Smooth muscle cell (in vitro differentiated cells): Measurements from ENCODE around the gene FNDC10. TPM values are rescaled to one million over a fixed set of nuclear protein-coding genes. Genes with fewer than 3 reads are reported as not detected.
A peak's percentile ranks its signal among the peaks of the same experiment; 100 is the strongest.
"Not testable (repeated sequence)": the region's sequence is repeated elsewhere in the genome, so short reads cannot be mapped to it uniquely, and the experiment has no call there.

Experiments used
- DNase-seq: peaks from one replicate; lab custom pipeline; 2025; ENCODE audit not compliant: unreplicated experiment; lab: John Stamatoyannopoulos, UW
- H2AFZ ChIP-seq: fragments of 200-600 bp; sonication (generic); 2 replicates; pipeline ENCODE4 v1.6.0; 2016; ENCODE audit warnings: antibody characterized with exemption, low read depth, mild to moderate bottlenecking
- H3F3A ChIP-seq: fragments of 200-600 bp; sonication (generic); 2 replicates; pipeline ENCODE4 v1.6.0; 2017; ENCODE audit warnings: antibody characterized with exemption, low read depth
- H3K27ac ChIP-seq: fragments of 200-600 bp; sonication (generic); 2 replicates; pipeline ENCODE4 v1.5.1; 2016; ENCODE audit warnings: low read depth, mild to moderate bottlenecking
- H3K27me3 ChIP-seq: fragments of 200-600 bp; sonication (generic); 2 replicates; pipeline ENCODE4 v1.6.1; 2016; ENCODE audit warnings: low read depth, mild to moderate bottlenecking
- H3K36me3 ChIP-seq: fragments of 200-600 bp; sonication (generic); 2 replicates; pipeline ENCODE4 v1.5.1; 2016; ENCODE audit warnings: low read depth
- H3K4me1 ChIP-seq: fragments of 200-600 bp; sonication (generic); 2 replicates; pipeline ENCODE4 v1.5.1; 2016; ENCODE audit warnings: low read depth
- H3K4me2 ChIP-seq: fragments of 200-600 bp; sonication (generic); 2 replicates; pipeline ENCODE4 v1.6.0; 2016; ENCODE audit warnings: mild to moderate bottlenecking
- H3K4me3 ChIP-seq: fragments of 200-600 bp; sonication (generic); 2 replicates; pipeline ENCODE4 v1.5.1; 2016; ENCODE audit warnings: mild to moderate bottlenecking
- H3K79me2 ChIP-seq: fragments of 200-600 bp; sonication (generic); 2 replicates; pipeline ENCODE4 v1.6.0; 2016; ENCODE audit warnings: low read depth, mild to moderate bottlenecking
- H3K9ac ChIP-seq: fragments of 200-600 bp; sonication (generic); 2 replicates; pipeline ENCODE4 v1.6.0; 2016; ENCODE audit warnings: low read depth
- H3K9me3 ChIP-seq: fragments of 200-600 bp; sonication (generic); replicated peaks from 2 replicates; pipeline ENCODE4 v1.5.1; 2016; ENCODE audit warnings: low read depth
- H4K20me1 ChIP-seq: fragments of 200-600 bp; sonication (generic); 2 replicates; pipeline ENCODE4 v1.6.0; 2016; ENCODE audit warnings: low read depth
- WGBS: methylation state at CpG from one replicate; pipeline ENCODE4 v1.1.7; 2016; ENCODE audit warnings: low lambda C conversion rate; 5-methylcytosine and 5-hydroxymethylcytosine counted together
- polyA plus RNA-seq: library from polyadenylated mRNA; unstranded; fragments of >200 nt; fragmentation: Nextera tagmentation; extraction: Ambion mirVana; gene quantifications from 2 replicates; pipeline ENCODE4 v1.2.1, GENCODE V29; 2016
- total RNA-seq: library from RNA; depleted of rRNA; stranded (reverse); fragments of >200 nt; gene quantifications from 2 replicates; pipeline ENCODE4 v1.2.3, GENCODE V29; 2014
- TF ChIP-seq, protein P1 (sequence below): fragments of 200-600 bp; sonication (generic); IDR thresholded peaks from 2 replicates; pipeline ENCODE4 v1.5.1; 2017; ENCODE audit warnings: borderline replicate concordance, mild to moderate bottlenecking, antibody characterized with exemption; ENCODE audit not compliant: insufficient read depth, poor library complexity, severe bottlenecking

Gene FNDC10
- total RNA-seq (3.3 and 9.1 TPM in 2 replicates), polyA plus RNA-seq (14.2 and 22.5 TPM in 2 replicates)

DNA sequence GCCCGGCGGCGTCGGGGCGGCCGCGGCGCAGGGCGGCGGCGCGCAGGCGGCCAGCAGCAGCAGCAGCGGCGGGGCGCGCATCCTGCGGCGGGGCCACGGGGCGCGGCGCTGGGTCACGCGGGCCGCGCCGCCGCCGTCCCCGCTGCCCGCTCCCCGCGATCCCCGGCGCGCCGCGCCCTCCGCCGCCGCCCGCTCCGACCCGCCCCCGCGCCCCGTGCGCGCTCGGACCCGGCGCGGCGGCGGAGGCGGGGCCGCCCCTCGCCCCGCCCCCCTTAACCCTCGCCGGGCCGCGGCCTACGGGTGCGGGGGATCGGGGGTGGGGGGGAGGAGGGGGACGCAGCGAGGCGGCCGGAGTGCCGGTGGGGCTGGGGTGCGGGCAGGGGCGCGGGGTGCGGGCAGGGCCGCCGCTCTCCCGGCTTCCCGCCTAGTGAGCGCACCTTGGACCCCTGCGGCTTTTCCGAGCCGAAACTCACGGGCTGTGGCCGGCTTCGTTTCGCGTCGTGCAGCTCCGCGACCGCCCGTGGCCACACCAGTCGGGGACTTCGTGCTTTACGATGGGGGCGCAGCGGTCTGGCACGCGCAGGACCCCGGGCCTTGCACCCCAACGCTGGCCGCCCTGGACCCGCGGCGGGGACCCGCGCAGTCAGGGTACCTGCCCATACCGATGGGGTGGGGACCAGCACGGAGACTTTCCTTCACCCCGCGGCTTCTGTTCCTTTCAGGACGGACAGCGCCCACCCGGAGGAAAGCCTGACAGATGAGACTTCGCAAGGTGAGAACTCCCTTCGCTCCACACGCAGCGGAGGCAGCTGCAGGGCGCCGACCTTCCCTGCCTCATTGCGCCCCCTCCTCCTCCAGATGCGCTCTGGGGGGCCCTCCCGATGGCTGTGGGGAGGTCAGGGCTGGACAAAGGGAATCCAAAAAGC, at the start of gene FNDC10:
Gene FNDC10, minus strand, starts transcription at position 201 of the 926 bp plus-strand sequence. Its CDS starts 120 bp downstream, at position 81.
- Histone ChIP-seq H3K27ac (no peak within 1 kb of the TSS), H4K20me1 (no peaks in the 10 kb centered on the region), H3F3A (no peaks in the 10 kb centered on the region), H3K4me1 (no peaks in the 10 kb centered on the region), H3K36me3 (no peaks in the 10 kb centered on the region), H3K27me3 (peaks cover 53% of the 10 kb centered on the region), H3K4me2 (peak within 1 kb of the TSS; percentile 89), H2AFZ (no peak within 1 kb of the TSS), H3K9ac (no peak within 1 kb of the TSS), H3K79me2 (no peaks in the 10 kb centered on the region), H3K9me3 (no peaks in the 10 kb centered on the region), H3K4me3 (peak within 1 kb of the TSS; percentile 46)
- TF ChIP-seq, protein P1, sequence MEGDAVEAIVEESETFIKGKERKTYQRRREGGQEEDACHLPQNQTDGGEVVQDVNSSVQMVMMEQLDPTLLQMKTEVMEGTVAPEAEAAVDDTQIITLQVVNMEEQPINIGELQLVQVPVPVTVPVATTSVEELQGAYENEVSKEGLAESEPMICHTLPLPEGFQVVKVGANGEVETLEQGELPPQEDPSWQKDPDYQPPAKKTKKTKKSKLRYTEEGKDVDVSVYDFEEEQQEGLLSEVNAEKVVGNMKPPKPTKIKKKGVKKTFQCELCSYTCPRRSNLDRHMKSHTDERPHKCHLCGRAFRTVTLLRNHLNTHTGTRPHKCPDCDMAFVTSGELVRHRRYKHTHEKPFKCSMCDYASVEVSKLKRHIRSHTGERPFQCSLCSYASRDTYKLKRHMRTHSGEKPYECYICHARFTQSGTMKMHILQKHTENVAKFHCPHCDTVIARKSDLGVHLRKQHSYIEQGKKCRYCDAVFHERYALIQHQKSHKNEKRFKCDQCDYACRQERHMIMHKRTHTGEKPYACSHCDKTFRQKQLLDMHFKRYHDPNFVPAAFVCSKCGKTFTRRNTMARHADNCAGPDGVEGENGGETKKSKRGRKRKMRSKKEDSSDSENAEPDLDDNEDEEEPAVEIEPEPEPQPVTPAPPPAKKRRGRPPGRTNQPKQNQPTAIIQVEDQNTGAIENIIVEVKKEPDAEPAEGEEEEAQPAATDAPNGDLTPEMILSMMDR, result no peak
- WGBS, result 10% methylated on average over 57 of the region's 125 CpGs
- no peak for DNase-seq

DNA sequence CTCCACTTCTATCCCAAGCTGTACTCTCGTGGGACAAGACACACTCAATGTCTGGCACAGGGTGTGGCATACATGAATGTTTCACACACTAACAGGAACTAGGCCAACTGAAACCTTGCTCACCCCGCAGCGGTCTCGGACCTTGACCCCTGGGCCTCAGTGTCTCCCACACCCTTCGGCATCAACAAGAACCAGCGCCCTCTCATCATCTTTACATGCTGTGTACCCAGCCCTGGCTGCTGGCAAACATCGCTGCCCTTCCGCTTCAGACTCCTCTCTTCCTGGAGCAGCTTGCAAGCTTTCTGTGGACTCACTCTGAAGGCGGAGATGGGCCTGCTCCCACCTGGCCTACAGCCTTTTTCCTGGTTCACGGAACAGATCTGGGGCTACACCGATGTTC, 48.3 kb upstream of the FNDC10 start:
- not testable (repeated sequence) for H3K79me2 ChIP-seq, H3K4me1 ChIP-seq, H3F3A ChIP-seq, DNase-seq, H3K9me3 ChIP-seq, H3K27me3 ChIP-seq, H3K9ac ChIP-seq, H4K20me1 ChIP-seq, H3K4me3 ChIP-seq, H3K27ac ChIP-seq, H3K36me3 ChIP-seq, H2AFZ ChIP-seq, H3K4me2 ChIP-seq
- WGBS, result 94% methylated on average over 11 of the region's 11 CpGs

DNA sequence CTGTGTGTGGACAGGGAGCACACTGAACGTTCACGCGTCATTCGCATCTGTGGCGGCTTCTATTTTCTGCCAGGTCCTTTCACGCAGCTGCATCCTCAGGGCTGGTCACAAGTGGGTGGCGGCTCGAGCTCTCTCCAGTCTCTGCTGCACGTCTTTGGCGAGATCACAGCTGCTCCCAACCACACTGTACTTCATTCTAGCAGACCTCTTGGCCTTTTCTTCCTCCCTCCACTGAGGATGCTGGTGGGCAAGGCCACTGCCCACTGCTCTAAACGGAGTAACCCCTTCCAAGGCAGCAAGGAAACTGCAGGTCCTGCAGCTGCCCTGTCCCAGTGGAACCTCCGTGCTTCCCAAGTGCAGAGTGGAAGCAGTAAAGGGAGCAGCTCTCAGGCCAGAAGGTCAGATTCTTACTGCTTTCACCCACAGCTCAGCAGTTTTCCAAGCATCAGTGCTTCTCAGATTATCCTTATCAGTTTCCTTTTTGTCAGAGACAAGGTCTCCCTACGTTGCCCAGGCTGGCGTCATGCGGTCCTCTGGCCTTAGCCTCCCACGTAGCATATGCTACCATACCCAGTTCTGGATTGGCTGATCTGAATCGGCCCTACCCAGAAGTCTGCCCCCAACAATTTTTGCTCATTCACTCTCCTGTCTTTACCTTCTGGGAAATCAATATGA, 47.8 kb upstream of the FNDC10 start:
- H3K4me1 ChIP-seq, H4K20me1 ChIP-seq, H3K4me3 ChIP-seq, H3K27ac ChIP-seq, H3K79me2 ChIP-seq, H3K4me2 ChIP-seq, H3K27me3 ChIP-seq, H3K9me3 ChIP-seq, H3K36me3 ChIP-seq, DNase-seq, H3K9ac ChIP-seq, H2AFZ ChIP-seq, H3F3A ChIP-seq: not testable (repeated sequence)
- WGBS, result 97% methylated on average over 17 of the region's 17 CpGs

DNA sequence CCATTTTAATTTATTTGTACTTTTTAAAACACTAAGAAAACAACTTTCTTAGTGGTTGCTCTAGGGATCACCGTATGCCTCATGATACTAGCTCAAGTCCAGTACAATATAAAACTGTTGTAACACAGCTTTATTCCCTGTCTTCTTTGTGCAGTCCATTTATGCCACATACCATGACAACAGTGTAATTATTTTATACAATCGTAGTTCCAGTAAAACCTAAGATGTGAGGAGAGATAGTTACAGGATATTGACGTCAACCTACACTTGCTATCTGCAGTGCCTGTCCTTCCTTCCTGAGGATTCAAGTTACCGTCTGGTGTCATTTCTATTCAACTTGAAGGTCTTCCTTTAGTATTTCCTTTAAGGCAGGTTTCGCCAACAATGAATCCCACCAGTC, 46.4 kb upstream of the FNDC10 start:
- DNase-seq, H3F3A ChIP-seq, H3K9me3 ChIP-seq, H3K27me3 ChIP-seq, H3K9ac ChIP-seq, H3K27ac ChIP-seq, H3K4me3 ChIP-seq, H3K79me2 ChIP-seq, H3K4me1 ChIP-seq, H4K20me1 ChIP-seq, H3K36me3 ChIP-seq, H3K4me2 ChIP-seq, H2AFZ ChIP-seq: not testable (repeated sequence)
- WGBS, result 91% methylated on average over 5 of the region's 5 CpGs

DNA sequence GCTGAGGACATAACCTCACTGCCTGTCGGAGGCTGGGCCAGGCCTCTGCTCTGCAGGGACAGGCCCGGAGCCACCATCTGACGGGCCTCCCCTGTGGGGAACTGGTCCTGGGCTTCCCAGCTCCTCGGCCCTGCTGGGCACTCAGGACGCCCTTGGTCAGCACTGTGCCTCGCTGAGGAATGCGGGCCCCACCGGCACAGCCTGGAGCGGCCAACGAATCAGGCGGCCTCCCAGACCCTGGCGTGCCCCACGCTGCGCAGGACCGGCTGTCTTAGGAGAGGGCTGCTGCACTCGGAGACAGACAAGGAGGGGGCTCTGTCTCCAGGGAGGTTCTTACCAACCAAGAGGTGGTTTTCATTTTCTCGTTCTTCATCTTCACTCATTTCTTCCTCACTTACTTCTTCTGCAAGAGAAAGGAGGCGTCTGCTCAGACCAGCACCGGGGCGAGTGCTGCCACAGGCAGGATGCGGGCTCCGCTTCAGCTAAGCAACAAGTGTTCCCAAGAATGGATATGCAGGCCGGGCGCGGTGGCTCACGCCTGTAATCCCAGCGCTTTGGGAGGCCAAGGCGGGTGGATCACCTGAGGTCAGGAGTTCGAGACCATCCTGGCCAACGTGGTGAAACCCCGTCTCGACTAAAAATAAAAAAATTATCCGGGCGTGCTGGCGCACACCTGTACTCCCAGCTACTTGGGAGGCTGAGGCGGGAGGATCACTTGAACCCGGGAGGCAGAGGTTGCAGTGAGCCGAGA, 41.0 kb upstream of the FNDC10 start:
- not testable (repeated sequence) for H3K27me3 ChIP-seq, H3K9me3 ChIP-seq, H3K9ac ChIP-seq, H3K4me3 ChIP-seq, H3F3A ChIP-seq, H3K79me2 ChIP-seq, H3K36me3 ChIP-seq, H4K20me1 ChIP-seq, H2AFZ ChIP-seq, H3K4me2 ChIP-seq, DNase-seq, H3K27ac ChIP-seq, H3K4me1 ChIP-seq
- 99% methylated on average over 28 of the region's 38 CpGs for WGBS

DNA sequence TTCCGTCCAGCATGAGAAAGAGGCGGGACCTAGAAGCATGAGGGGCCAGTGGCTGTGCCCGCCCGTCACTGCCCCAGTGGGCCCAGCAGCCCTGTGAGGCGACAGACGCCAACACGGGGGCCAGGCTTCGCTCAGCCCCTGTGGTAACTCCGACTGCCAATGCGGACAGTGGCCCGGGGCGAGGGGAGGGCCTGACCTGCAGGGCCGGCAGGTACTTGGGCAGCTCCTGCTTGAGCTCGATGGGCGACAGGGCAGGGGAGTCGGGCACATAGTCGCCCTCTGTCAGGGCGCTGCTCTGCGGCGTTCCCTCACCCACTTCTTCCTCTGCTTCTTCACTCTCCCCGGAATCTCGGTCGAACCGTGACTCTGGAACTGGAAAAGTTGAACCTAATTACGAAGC, 40.1 kb upstream of the FNDC10 start:
- WGBS, result 95% methylated on average over 14 of the region's 25 CpGs
- not testable (repeated sequence) for H4K20me1 ChIP-seq

DNA sequence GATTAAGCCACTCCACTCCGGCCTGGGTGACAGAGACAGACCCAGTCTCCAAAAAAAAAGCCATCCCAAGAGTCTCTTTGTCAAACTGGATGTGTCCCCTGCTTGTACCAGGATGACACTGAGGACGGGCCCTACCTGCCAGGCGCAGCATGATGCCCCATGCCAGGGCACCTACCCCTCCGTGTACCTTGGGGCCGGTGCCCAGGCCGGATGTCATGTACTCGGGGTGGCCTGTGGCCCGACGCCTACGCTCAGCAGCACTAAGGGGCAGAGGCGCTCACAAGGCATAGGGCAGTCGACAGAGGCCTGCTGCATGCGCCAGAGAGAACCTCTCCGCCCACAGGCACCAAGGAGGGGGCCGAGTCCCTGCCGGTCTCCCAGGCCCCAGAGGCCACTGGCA, 39.4 kb upstream of the FNDC10 start:
- H3K4me1 ChIP-seq, H3K9me3 ChIP-seq, H4K20me1 ChIP-seq, H2AFZ ChIP-seq, H3K4me3 ChIP-seq, H3K27me3 ChIP-seq, H3K36me3 ChIP-seq, H3K27ac ChIP-seq, DNase-seq, H3K4me2 ChIP-seq, H3K79me2 ChIP-seq, H3K9ac ChIP-seq, H3F3A ChIP-seq: not testable (repeated sequence)
- WGBS, result 96% methylated on average over 15 of the region's 16 CpGs

More for the DNA sequence above, 40.1 kb upstream of the FNDC10 start:
- H3K9ac ChIP-seq, H3F3A ChIP-seq, H2AFZ ChIP-seq, H3K9me3 ChIP-seq, H3K79me2 ChIP-seq, H3K4me2 ChIP-seq, H3K4me3 ChIP-seq, H3K27ac ChIP-seq, H3K27me3 ChIP-seq, H3K4me1 ChIP-seq, H3K36me3 ChIP-seq, DNase-seq: not testable (repeated sequence)
